Activated CD4-positive, CD25-positive, alpha-beta regulatory T cell treated with anti-CD3 and anti-CD28 coated beads, Interleukin-2, amount 50 U/mL, for 16 hours (primary cell): ENCODE data around the gene OR2M2.

ENCODE experiments used
- DNase-seq: peaks from one replicate; pipeline ENCODE4 v3.0.0-alpha.2; 2020; ENCODE audit warnings: low read depth, low spot score

The OR2M2 gene

GRCh38 chr1:248174521-248174920, at the start of gene OR2M2:
TSS of gene OR2M2 (plus strand) at chr1:248174821. CDS start at chr1:248179986, 5,165 bp downstream.
- DNase-seq, result no peak

DNA sequence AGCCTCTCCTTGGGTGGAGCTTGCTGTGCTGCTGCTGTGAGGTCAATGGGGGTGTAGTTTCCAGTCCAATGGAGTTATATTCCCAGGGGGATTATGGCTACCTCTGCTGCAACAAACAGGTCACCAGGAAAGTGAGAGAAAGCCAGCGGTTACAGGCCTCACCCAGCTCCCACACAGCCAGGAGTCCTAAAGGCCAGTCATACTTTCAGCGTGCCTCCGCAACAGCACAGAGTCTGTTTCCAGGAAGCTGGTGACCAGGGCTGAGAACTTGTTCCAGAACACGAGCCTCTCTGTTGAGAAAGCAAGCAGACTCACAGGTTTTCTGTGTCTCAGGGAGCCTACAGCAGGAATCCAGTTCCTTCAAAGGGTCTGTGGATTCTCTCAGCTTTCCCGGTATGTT, 47.0 kb upstream of the OR2M2 start:
- no peak for DNase-seq

- DNase-seq, result no peak
Observed at GRCh38 chr1:248136811-248137210, 37.8 kb upstream of the OR2M2 start.

GRCh38 chr1:248140846-248141245, 33.8 kb upstream of the OR2M2 start:
- no peak for DNase-seq

DNA sequence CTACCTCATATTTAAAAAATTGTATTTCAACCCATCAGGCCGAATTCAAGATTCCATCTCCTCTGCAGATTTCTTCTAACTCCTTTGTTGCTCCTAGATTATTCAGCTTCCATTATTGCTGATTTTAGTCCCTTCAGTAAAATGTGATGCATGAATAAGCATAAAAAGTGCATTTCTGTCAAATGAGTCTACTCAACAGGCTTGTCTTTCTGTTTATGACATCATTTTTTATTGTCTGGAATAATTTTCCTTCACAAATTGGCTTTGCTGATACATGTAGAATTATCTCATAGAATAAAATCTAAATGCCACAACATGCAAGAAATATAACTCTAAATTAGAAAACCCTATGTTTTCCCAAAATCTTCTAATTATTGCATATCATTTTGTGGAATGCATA, 31.3 kb upstream of the OR2M2 start:
- DNase-seq, result no peak

DNA sequence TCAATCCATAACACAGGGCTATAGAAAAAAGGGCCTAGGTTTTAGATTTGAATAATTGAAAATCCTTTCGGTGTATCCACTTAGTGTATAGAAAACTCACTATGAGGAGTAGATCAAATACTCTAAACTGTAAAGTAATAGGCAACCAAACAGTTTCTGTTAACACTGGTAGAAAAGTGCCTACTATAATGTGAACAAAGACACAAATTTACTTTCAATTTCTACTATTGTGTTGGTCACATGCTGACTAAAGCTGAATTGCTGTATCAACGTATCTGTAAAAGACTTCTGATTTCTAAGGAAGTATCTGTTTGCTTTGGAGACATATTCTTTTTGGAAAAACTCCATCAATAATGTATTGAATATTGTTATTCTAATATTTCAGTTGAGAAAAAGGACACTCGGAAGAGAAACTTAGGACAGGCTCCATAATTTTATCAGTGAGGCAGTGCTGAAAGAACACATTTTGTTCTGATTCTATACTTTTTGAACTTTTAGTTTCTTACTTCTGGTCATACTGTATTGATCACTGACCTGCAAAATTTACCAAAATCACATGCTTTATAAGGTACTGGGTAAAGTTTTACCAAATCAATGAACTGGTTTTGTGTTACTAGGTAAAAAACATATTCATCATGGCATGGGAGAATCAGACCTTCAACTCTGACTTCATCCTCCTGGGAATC, 30.0 kb upstream of the OR2M2 start, which contains the start of gene OR2M5:
OR2M5 (plus strand) TSS at position 636 of the 686 bp plus-strand sequence; CDS start at position 636, 0 bp downstream.
- no peak for DNase-seq

GRCh38 chr1:248152056-248152827, 22.4 kb upstream of the OR2M2 start:
- no peak for DNase-seq

DNA sequence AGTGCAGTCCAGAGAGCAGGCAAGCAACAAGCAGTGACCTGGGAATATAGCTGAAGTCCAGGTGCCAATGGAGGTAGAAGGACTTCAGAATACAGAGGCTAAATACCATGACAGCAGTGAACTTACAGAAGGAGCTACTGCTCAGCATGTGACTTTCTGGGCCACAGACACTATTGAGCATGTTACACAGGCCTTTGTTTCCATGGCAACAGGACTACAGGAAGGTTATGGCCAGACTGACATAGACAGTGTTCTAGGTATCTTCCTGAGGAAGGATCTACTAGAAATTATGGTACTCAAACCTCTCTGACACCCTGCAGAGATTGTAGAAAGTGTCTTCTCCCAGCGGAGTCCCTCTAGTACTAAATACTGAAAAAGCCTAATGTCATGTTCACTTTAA, 18.7 kb upstream of the OR2M2 start:
- no peak for DNase-seq

GRCh38 chr1:248158758-248159157, 15.9 kb upstream of the OR2M2 start:
- DNase-seq, result no peak

- DNase-seq, result no peak
Observed at GRCh38 chr1:248164031-248164430, 10.6 kb upstream of the OR2M2 start.

GRCh38 chr1:248165186-248165585, 9.4 kb upstream of the OR2M2 start:
- DNase-seq, result no peak

DNA sequence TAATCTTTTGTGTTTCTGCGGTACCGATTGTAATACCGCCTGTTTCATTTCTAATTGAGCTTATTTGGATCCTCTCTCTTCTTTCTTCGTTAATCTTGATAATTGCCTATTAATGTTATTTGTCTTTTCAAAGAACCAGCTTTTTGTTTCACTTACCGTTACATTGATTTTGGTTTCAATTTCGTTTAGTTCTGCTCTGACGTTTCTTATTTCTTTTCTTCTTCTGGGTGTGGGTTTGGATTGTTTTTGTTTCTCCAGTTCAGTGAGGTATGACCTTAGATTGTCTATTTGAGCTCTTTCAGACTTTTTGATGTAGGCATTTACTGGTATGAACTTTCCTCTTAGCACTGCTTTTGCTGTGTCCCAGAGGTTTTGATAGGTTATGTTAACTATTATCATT, 9.4 kb downstream of the OR2M2 start:
- DNase-seq, result no peak

- no peak for DNase-seq
Observed at GRCh38 chr1:248187363-248187762, 12.7 kb downstream of the OR2M2 start.

GRCh38 chr1:248189026-248189425, 14.4 kb downstream of the OR2M2 start:
- DNase-seq, result no peak

- no peak for DNase-seq
Observed at GRCh38 chr1:248194117-248194516, 19.5 kb downstream of the OR2M2 start.

- DNase-seq, result no peak
Observed at GRCh38 chr1:248196965-248197364, 22.3 kb downstream of the OR2M2 start, which contains the start of gene OR2M3. TSS of gene OR2M3 (plus strand) at chr1:248197265. CDS start at chr1:248203068, 5,803 bp downstream.

DNA sequence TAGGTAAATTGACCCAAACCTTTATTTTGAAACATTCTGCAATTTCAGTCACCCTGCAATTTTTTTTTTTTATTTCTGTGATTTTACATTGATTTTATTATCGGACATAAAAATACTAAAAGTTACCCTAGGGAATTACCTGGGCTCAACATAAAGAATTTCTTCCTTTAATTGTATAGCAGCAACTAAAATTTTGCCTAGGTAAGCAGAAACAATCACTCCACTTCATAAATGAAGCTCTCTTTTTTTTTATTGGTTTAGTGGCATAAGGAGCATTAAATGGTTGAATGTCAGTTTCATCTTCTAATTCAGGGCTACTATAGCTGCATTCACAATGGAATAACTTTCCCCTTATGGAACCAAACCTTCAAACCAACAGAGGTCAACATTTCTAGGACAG, 41.3 kb downstream of the OR2M2 start:
- no peak for DNase-seq

GRCh38 chr1:248225537-248225936, 50.9 kb downstream of the OR2M2 start:
- no peak for DNase-seq

DNA sequence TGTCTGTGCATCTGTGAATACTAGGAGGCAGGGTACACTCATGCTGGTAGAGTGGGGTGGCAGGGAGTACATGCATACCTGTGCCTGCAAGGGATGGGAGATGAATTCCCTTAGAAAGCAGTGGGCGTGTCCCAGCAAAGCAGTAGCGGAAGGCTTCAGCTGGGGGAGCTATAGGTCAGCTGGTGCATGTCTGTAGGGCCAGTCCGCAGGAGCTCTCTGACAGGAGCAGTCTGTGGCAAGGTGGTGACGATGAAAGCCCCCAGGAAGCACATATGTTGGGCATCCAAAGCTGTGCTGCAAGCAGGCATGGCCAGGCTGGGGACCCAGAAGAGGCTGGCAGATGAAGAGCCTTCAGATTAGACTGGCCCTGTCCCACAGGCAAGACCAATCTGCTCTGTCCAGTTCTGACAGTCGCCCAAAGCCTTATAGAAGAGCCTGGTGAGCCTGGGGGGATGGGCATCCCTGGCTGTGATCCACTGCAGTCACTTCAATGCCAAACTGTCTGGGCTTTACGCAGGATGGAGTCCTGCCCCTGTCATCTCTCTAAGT, 54.8 kb downstream of the OR2M2 start:
- DNase-seq, result no peak
